HepG2 (cell line): Measurements from ENCODE around the gene NUDT3. TPM values are rescaled to one million over a fixed set of nuclear protein-coding genes. Genes with fewer than 3 reads are reported as not detected.

ENCODE experiments used
- CHCHD3 ChIP-seq: sonication (generic); formaldehyde crosslinking; IDR thresholded peaks from 2 replicates; pipeline ENCODE4 v1.8.0; 2022; ENCODE audit warnings: mild to moderate bottlenecking, missing genetic modification reagents, moderate library complexity
- DMAP1 ChIP-seq: IDR thresholded peaks from 2 replicates; pipeline ENCODE4 v1.6.1; 2016
- GTF3A ChIP-seq: sonication (generic); formaldehyde crosslinking; conservative IDR thresholded peaks from 2 replicates; pipeline ENCODE4 v1.4.0; 2020; ENCODE audit warnings: mild to moderate bottlenecking, missing genetic modification reagents
- HMG20B ChIP-seq: conservative IDR thresholded peaks from 2 replicates; pipeline ENCODE4 v1.6.1; 2016; ENCODE audit warnings: missing genetic modification reagents, missing compliant biosample characterization
- HMGXB3 ChIP-seq: sonication (generic); formaldehyde crosslinking; IDR thresholded peaks from 2 replicates; pipeline ENCODE4 v1.4.0; 2020; ENCODE audit warnings: missing genetic modification reagents, borderline replicate concordance
- HNRNPUL1 ChIP-seq: fragments of 200-400 bp; formaldehyde crosslinking; IDR thresholded peaks from 2 replicates; pipeline ENCODE4 v1.6.1; 2017; ENCODE audit warnings: low read depth, mild to moderate bottlenecking, low read length, moderate library complexity
- POLR2A ChIP-seq, 2 experiments: IDR thresholded peaks; 2 replicates each; pipeline ENCODE4 v1.6.1; 2011; ENCODE audit warnings: low read depth in 2 of 2, low read length in 2 of 2, mild to moderate bottlenecking in 1 of 2, moderate library complexity in 1 of 2; ENCODE audit not compliant: insufficient read depth in 1 of 2
- RFX1 ChIP-seq: fragments of 450-650 bp; IDR thresholded peaks from 2 replicates; pipeline ENCODE4 v1.6.1; 2017
- TRIM22 ChIP-seq: fragments of 450-650 bp; IDR thresholded peaks from 2 replicates; pipeline ENCODE4 v1.6.1; 2017
- TSC22D2 ChIP-seq: sonication (generic); formaldehyde crosslinking; IDR thresholded peaks from 2 replicates; pipeline ENCODE4 v1.5.1; 2020; ENCODE audit warnings: missing genetic modification reagents, mild to moderate bottlenecking, borderline replicate concordance
- ZHX1 ChIP-seq: sonication (generic); formaldehyde crosslinking; IDR thresholded peaks from 2 replicates; pipeline ENCODE4 v1.8.1; 2022; ENCODE audit warnings: low read depth, mild to moderate bottlenecking, missing genetic modification reagents
- ZNF18 ChIP-seq: sonication (generic); formaldehyde crosslinking; IDR thresholded peaks from 2 replicates; pipeline ENCODE4 v1.8.0; 2022; ENCODE audit warnings: mild to moderate bottlenecking, missing genetic modification reagents; ENCODE audit not compliant: insufficient replicate concordance
- ZNF572 ChIP-seq: sonication (generic); formaldehyde crosslinking; IDR thresholded peaks from 2 replicates; pipeline ENCODE4 v1.5.1; 2020; ENCODE audit warnings: mild to moderate bottlenecking, missing genetic modification reagents
- ZNF589 ChIP-seq: sonication (generic); formaldehyde crosslinking; conservative IDR thresholded peaks from 2 replicates; pipeline ENCODE4 v1.8.0; 2022; ENCODE audit warnings: mild to moderate bottlenecking, moderate library complexity, missing genetic modification reagents
- ZNF614 ChIP-seq: IDR thresholded peaks from 2 replicates; pipeline ENCODE4 v1.6.1; 2018; ENCODE audit warnings: missing biosample characterization, missing genetic modification reagents, inconsistent platforms, borderline replicate concordance
- polyA plus RNA-seq, 8 experiments: library from polyadenylated mRNA; depleted of rRNA in 3 of 8; stranded (reverse) in 7 of 8; unstranded in 1 of 8; fragments of >200 nt; fragmentation: Illumina TruSeq in 4 of 8; extraction: Trizol in 4 of 8; gene quantifications; 2 replicates each; pipeline versions ENCODE4 v1.2.1 to v1.2.3, GENCODE V29; 2011 to 2016; ENCODE audit warnings: low read depth in 4 of 8, missing spikeins in 1 of 8, mixed read lengths in 1 of 8; ENCODE audit not compliant: insufficient read depth in 1 of 8
- total RNA-seq, 5 experiments: library from RNA; depleted of rRNA; stranded (reverse); fragments of >200 nt; fragmentation: Illumina TruSeq; extraction: Trizol; gene quantifications; 2 replicates each; pipeline ENCODE4 v1.2.3, GENCODE V29; 2016; ENCODE audit warnings: low read depth in 1 of 5

NUDT3 gene
- total and polyA plus RNA-seq, 2 of the 13 experiments (the other 11 are each of a cell fraction or from before 2014, with no cell fraction given) = 20.2 to 20.6 TPM

GRCh38 chr6:34238585-34239499, 153.6 kb downstream of the NUDT3 start (continued):
- TF ChIP-seq TSC22D2 (CRISPR knock-in tag) (no peak), POLR2A (IDR thresholded peaks at IDR 0.05; ENCODE audit: insufficient read depth in 1 of 2, low read depth in 2 of 2, low read length in 2 of 2) (0 out of 4 replicates have a peak, but pooled peaks of 1 of the 2 experiments have one; percentile 7), CHCHD3 (no peak), HNRNPUL1 (no peak), ZNF589 (CRISPR knock-in tag) (no peak), ZHX1 (CRISPR knock-in tag) (no peak), HMGXB3 (CRISPR knock-in tag) (no peak), DMAP1 (CRISPR knock-in tag) (no peak), ZNF18 (peak; percentile 3), RFX1 (no peak), TRIM22 (no peak), GTF3A (CRISPR knock-in tag) (no peak), HMG20B (0 out of 2 replicates have a peak, but pooled peaks have one; percentile 16), ZNF614 (CRISPR knock-in tag) (no peak), ZNF572 (CRISPR knock-in tag) (no peak)
